GM10248 (cell line): ENCODE results near the gene ACAA1.
A peak's percentile ranks its signal among the peaks of the same experiment; 100 is the strongest.
"Not testable (repeated sequence)": the region's sequence is repeated elsewhere in the genome, so short reads cannot be mapped to it uniquely, and the experiment has no call there.

Experiments
- CTCF ChIA-PET: fragments of 300-600 bp; sonication (Branson Sonifier 250); formaldehyde crosslinking; extraction: SDS; loops from one replicate; lab custom pipeline; 2021; ENCODE audit warnings: antibody characterized with exemption; lab: Yijun Ruan, JAX
- POLR2A ChIA-PET: fragments of 350-650 bp; sonication (Branson Sonifier 250); formaldehyde crosslinking; extraction: SDS; loops from one replicate; lab custom pipeline; 2020; ENCODE audit warnings: antibody characterized with exemption; lab: Yijun Ruan, JAX
- DNase-seq: peaks from one replicate; pipeline ENCODE4 v3.0.0; 2012; ENCODE audit errors: extremely low spot score
- TF ChIP-seq, protein P1 (sequence below): IDR thresholded peaks from 2 replicates; pipeline ENCODE4 v1.5.1; 2012; ENCODE audit warnings: mild to moderate bottlenecking, low read depth; ENCODE audit errors: extremely low read depth, missing control alignments, control extremely low read depth

Gene ACAA1

DNA sequence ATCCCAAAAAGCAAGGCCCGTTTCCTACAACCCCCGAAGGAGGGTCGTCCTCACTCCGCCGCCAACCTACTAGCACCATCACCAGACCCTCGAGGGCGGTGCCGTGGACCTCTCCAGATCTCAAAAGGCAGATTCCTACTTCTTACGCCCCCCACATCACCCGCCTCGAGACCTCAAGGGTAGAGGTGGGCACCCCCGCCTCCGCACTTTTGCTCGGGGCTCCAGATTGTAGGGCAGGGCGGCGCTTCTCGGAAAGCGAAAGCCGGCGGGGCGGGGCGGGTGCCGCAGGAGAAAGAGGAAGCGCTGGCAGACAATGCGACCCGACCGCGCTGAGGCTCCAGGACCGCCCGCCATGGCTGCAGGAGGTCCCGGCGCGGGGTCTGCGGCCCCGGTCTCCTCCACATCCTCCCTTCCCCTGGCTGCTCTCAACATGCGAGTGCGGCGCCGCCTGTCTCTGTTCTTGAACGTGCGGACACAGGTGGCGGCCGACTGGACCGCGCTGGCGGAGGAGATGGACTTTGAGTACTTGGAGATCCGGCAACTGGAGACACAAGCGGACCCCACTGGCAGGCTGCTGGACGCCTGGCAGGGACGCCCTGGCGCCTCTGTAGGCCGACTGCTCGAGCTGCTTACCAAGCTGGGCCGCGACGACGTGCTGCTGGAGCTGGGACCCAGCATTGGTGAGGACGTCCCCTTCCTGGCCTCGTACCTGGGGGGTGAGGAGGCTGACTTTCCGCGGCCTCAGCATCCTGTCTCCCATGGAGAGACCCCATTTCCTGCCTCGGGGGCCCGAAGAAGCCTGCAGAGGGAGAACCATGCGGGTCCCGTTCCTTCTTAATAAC is 1.6 kb upstream of the ACAA1 start, which contains the start of gene MYD88:
Gene MYD88 (plus strand): TSS at position 313 of the 842 bp plus-strand sequence. CDS start 40 bp downstream, at position 353.
- CTCF ChIA-PET = interaction anchor here (0.9 to 5.5 kb wide), 6 partner anchors 15 to 159 kb away, joined by 3 to 30 read pairs (median 5); partner anchors contain the start of gene OXSR1
- TF ChIP-seq, protein P1, sequence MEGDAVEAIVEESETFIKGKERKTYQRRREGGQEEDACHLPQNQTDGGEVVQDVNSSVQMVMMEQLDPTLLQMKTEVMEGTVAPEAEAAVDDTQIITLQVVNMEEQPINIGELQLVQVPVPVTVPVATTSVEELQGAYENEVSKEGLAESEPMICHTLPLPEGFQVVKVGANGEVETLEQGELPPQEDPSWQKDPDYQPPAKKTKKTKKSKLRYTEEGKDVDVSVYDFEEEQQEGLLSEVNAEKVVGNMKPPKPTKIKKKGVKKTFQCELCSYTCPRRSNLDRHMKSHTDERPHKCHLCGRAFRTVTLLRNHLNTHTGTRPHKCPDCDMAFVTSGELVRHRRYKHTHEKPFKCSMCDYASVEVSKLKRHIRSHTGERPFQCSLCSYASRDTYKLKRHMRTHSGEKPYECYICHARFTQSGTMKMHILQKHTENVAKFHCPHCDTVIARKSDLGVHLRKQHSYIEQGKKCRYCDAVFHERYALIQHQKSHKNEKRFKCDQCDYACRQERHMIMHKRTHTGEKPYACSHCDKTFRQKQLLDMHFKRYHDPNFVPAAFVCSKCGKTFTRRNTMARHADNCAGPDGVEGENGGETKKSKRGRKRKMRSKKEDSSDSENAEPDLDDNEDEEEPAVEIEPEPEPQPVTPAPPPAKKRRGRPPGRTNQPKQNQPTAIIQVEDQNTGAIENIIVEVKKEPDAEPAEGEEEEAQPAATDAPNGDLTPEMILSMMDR = no peak
- POLR2A ChIA-PET = no interaction called here
- DNase-seq = peak; percentile 84

DNA sequence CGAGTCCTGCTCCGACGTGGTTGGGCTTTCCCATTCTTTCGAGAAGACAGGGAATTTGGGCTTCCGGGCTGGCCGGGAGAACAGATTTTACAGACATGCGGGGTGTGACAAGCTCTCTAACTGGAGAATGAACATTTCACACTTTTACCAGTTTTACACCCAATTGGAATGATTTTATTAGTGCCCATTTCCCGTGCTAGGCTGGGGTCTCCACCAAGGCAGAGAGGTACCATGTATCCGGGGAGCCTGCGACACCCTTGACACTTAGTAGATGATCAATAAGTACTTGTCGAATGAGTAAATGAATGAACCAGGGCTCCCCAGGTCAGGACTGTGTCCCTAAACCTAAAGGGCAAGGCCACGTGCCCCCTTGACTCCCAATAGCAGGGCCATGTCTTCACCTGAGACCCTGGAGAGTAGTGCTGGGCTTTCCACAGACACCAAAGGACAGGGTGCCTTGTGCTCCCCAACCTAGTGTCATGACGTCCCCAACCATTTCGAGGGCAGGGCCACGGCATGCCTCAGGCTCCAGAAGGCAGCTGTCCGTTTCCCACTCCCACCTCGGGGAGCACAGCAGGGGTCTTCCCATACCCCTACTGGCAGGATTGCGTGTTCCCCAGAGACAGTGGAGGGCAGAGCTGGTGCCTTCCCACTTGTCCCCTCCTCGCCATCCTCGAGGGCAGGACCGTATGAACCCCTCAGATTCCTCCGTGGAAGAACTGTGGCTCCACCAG is 855 bp upstream of the ACAA1 start:
- DNase-seq = no peak
- CTCF ChIA-PET = interaction anchor here (0.6 to 1.9 kb wide), 8 partner anchors 16 to 342 kb away, joined by 3 to 10 read pairs (median 3); partner anchors contain the start of gene OXSR1
- TF ChIP-seq, protein P1 = no peak
- POLR2A ChIA-PET = interaction anchor here (0.8 to 1.8 kb wide), 6 partner anchors 11 to 330 kb away, joined by 3 to 15 read pairs (median 4); partner anchors contain the start of gene OXSR1

DNA sequence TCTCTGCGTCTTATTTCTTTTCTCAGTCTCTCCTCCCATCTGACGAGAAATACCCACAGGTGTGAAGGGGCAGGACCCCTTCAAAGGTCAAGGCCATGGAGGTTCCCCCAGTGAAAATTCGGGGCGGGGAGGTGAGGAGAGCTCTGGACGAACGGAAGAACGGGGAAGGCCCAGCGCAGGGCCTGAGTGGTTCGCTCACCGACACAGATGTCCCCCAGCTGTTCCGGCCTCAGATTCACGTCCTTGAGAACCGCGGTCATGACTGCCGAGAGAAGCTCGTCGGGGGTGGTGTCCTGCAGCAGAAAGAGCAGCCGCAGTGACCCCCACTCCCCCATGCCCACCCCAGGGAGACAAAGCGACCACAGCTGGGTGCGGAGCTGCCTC is 542 bp downstream of the ACAA1 start:
- TF ChIP-seq, protein P1 = no peak
- CTCF ChIA-PET = interaction anchor here (0.8 to 1.9 kb wide), 9 partner anchors 19 to 210 kb away, joined by 3 to 10 read pairs (median 4); partner anchors contain the start of genes OXSR1 and XYLB
- DNase-seq = no peak
- POLR2A ChIA-PET = interaction anchor here (0.6 to 1.8 kb wide), 5 partner anchors 20 to 331 kb away, joined by 3 to 15 read pairs (median 5); partner anchors contain the start of gene OXSR1

DNA sequence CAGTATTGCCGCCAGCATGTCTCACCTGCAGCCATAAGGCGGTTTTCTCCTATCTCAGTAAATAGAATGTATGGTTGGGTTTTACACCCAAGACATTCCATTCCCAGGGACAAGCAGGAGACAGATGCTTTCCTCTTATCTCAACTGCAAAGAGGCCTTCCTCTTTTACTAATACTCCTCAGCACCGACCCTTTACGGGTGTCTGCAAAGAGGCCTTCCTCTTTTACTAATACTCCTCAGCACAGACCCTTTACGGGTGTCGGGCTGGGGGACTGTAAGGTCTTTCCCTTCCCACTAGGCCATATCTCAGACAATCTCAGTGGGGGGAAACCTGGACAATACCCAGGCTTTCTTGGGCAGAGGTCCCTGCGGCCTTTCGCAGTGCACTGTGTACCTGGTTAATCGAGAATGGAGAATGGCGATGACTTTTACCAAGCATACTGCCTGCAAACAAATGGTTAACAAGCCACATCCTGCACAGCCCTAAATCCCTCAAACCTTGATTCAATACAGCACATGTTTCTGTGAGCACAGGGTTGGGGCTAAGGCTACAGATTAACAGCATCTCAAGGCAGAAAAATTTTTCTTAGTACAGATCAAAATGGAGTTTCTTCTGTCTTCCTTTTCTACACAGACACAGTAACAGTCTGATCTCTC is 1.2 kb downstream of the ACAA1 start:
- not testable (repeated sequence) for DNase-seq
- POLR2A ChIA-PET = interaction anchor here (1.7 to 1.8 kb wide), 2 partner anchors 19 to 29 kb away, joined by 5 to 15 read pairs; partner anchors contain the start of gene OXSR1
- CTCF ChIA-PET = interaction anchor here (1.3 to 1.8 kb wide), 3 partner anchors 21 to 162 kb away, joined by 4 to 5 read pairs (median 4); no protein-coding TSS in a partner anchor

DNA sequence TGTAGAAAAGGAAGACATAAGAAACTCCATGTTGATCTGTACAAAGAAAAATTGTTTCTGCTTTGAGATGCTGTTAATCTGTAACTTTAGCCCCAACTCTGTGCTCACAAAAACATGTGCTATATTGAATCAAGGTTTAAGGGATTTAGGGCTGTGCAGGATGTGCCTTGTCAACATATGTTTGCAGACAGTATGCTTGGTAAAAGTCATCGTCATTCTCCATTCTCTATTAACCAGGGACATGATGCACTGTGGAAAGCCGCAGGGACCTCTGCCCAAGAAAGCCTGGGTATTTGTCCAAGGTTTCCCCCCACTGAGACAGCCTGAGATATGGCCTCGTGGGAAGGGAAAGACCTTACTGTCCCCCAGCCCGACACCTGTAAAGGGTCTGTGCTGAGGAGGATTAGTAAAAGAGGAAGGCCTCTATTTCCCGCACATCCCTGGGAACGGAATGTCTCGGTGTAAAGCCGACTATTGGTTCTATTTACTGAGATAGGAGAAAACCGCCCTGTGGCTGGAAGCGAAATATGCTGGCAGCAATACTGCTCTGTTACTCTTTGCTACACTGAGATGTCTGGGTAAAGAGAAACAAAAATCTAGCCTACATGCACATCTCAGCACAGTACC is 2.3 kb downstream of the ACAA1 start:
- CTCF ChIA-PET = interaction anchor here (1.4 to 7.3 kb wide), 2 partner anchors 10 to 15 kb away, joined by 4 to 71 read pairs; no protein-coding TSS in a partner anchor
- DNase-seq, POLR2A ChIA-PET: not testable (repeated sequence)

DNA sequence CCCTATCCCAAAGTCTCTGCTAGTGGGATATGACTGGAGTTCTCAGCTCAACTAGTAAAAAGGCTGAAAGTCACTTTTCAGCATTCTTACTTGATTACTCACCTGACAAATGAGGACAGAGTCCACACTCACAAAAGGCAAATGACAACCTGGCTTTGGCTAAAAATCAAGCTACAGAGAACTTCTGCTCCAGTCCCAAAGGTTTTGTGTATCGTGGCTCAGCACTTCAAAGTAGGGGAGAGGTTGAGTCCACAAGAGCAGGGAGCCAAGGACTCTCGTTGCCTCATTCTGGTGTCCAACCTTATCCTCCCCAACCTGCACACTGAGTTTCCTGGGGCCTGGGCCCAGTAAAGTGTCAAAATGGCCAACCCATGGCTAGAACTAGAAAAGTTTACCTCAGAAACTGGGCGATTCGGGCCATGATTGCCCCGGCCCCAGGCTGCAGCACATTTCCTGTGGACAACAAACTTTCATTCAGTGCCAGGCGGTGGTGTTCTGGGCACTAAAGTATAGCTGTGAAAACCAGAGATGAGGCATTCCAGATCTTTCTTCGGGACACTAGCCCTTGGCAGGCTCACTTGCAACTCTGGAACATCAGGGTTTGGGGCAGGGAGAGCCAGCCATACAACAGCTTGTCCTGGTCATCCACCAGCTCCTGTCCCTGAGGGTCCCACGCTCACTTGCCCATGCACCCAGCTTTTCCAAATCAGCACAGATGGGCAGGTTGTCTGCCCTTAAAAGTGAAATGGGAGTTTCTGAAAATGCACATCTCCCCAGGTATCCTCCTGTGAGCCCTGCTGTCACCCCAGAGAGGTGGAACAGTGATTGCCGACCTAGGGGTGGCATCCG is 3.1 kb downstream of the ACAA1 start:
- ChIA-PET CTCF (interaction anchor here (0.7 to 7.3 kb wide), 4 partner anchors 9 to 137 kb away, joined by 3 to 71 read pairs (median 4); no protein-coding TSS in a partner anchor), POLR2A (no interaction called here)
- no peak for DNase-seq
- TF ChIP-seq, protein P1 = no peak
